DOHH2 (cell line): ENCODE results near the gene STEAP1B.

Experiments used
- H3F3A ChIP-seq: fragments of 200-600 bp; sonication (generic), shearing (Covaris generic); 2 replicates; pipeline ENCODE4 v1.6.0; 2016; ENCODE audit warnings: antibody characterized with exemption, mild to moderate bottlenecking; ENCODE audit not compliant: control insufficient read depth, insufficient read depth
- H3K27ac ChIP-seq: fragments of 200-600 bp; sonication (generic); 2 replicates; pipeline ENCODE4 v1.5.1; 2014; ENCODE audit warnings: low read depth, mild to moderate bottlenecking, low read length, moderate library complexity
- H3K27me3 ChIP-seq: fragments of 200-600 bp; sonication (generic); 2 replicates; pipeline ENCODE4 v1.6.1; 2014; ENCODE audit warnings: mild to moderate bottlenecking, low read length, mixed read lengths; ENCODE audit not compliant: control insufficient read depth
- H3K36me3 ChIP-seq: fragments of 200-600 bp; sonication (generic); 2 replicates; pipeline ENCODE4 v1.6.1; 2014; ENCODE audit warnings: mild to moderate bottlenecking, low read length, moderate library complexity, mixed read lengths; ENCODE audit not compliant: control insufficient read depth
- H3K4me1 ChIP-seq: fragments of 200-600 bp; sonication (generic); 2 replicates; pipeline ENCODE4 v1.6.1; 2014; ENCODE audit warnings: mild to moderate bottlenecking, low read length, mixed read lengths; ENCODE audit not compliant: control insufficient read depth
- H3K4me2 ChIP-seq: fragments of 200-600 bp; sonication (generic); 2 replicates; pipeline ENCODE4 v1.6.0; 2014; ENCODE audit warnings: mild to moderate bottlenecking, low read length, moderate library complexity
- H3K4me3 ChIP-seq: fragments of 200-600 bp; sonication (generic); 2 replicates; pipeline ENCODE4 v1.5.1; 2014; ENCODE audit warnings: mild to moderate bottlenecking, low read length, mixed read lengths
- H3K79me2 ChIP-seq: fragments of 200-600 bp; sonication (generic); 2 replicates; pipeline ENCODE4 v1.6.1; 2014; ENCODE audit warnings: mild to moderate bottlenecking, low read length, mixed read lengths; ENCODE audit not compliant: control insufficient read depth
- H3K9me2 ChIP-seq: fragments of 200-600 bp; sonication (generic); replicated peaks from 2 replicates; pipeline ENCODE4 v1.6.1; 2014; ENCODE audit warnings: mild to moderate bottlenecking, low read length, mixed read lengths; ENCODE audit not compliant: control insufficient read depth
- H3K9me3 ChIP-seq: fragments of 200-600 bp; sonication (generic); 2 replicates; pipeline ENCODE4 v1.6.1; 2014; ENCODE audit warnings: antibody characterized with exemption, low read length, mixed read lengths; ENCODE audit not compliant: control insufficient read depth, insufficient read depth
- H4K20me1 ChIP-seq: fragments of 200-600 bp; sonication (generic); 2 replicates; pipeline ENCODE4 v1.6.0; 2014; ENCODE audit warnings: low read depth, mild to moderate bottlenecking, antibody characterized with exemption, low read length, moderate library complexity; ENCODE audit not compliant: control insufficient read depth, insufficient read depth
- EZH2phosphoT487 ChIP-seq: fragments of 200-600 bp; sonication (generic); IDR thresholded peaks from 2 replicates; pipeline ENCODE4 v1.6.1; 2017; ENCODE audit warnings: borderline replicate concordance, mild to moderate bottlenecking, antibody characterized with exemption, low read length, moderate library complexity, mixed read lengths
- TF ChIP-seq, protein P1 (sequence below): fragments of 200-600 bp; sonication (generic); IDR thresholded peaks from one replicate; pipeline ENCODE4 v1.5.1; 2014; ENCODE audit warnings: antibody characterized with exemption, mild to moderate bottlenecking, low read depth, low read length; ENCODE audit not compliant: poor library complexity, severe bottlenecking

STEAP1B gene

DNA sequence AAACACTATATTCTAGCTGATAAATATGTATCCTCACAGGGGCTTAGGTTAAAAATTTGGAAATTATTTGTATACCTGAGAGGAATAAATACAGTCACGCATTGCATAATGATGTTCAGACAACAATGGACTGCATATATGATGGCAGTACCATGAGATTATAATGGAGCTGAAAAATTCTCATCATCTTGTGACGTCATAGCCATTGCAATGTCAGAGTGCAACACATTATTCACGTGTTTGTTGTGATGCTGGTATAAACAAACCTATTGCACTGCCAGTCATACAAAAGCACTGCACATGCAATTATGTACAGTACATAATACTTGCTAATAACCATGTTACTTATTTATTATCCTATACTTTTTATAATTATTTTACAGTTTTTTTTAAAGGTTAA, 31.4 kb downstream of the STEAP1B start:
- H3K27me3 ChIP-seq = no peaks in the 10 kb centered on the region
- TF ChIP-seq EZH2phosphoT487 = no peak
- TF ChIP-seq, protein P1, sequence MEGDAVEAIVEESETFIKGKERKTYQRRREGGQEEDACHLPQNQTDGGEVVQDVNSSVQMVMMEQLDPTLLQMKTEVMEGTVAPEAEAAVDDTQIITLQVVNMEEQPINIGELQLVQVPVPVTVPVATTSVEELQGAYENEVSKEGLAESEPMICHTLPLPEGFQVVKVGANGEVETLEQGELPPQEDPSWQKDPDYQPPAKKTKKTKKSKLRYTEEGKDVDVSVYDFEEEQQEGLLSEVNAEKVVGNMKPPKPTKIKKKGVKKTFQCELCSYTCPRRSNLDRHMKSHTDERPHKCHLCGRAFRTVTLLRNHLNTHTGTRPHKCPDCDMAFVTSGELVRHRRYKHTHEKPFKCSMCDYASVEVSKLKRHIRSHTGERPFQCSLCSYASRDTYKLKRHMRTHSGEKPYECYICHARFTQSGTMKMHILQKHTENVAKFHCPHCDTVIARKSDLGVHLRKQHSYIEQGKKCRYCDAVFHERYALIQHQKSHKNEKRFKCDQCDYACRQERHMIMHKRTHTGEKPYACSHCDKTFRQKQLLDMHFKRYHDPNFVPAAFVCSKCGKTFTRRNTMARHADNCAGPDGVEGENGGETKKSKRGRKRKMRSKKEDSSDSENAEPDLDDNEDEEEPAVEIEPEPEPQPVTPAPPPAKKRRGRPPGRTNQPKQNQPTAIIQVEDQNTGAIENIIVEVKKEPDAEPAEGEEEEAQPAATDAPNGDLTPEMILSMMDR = no peak
- H3K36me3 ChIP-seq = no peaks in the 10 kb centered on the region
- no peaks in the 10 kb centered on the region for H3K9me3 ChIP-seq
- no peaks in the 10 kb centered on the region for H4K20me1 ChIP-seq
- no peaks in the 10 kb centered on the region for H3K9me2 ChIP-seq
- H3F3A ChIP-seq = no peaks in the 10 kb centered on the region
- H3K4me3 ChIP-seq = no peak overlapping the region
- H3K4me2 ChIP-seq = no peak overlapping the region
- no peak overlapping the region for H3K27ac ChIP-seq
- no peaks in the 10 kb centered on the region for H3K79me2 ChIP-seq
- H3K4me1 ChIP-seq = peaks cover 12% of the 10 kb centered on the region

GRCh38 chr7:22464299-22464698, 35.7 kb downstream of the STEAP1B start:
- H3K79me2 ChIP-seq = no peaks in the 10 kb centered on the region
- no peaks in the 10 kb centered on the region for H4K20me1 ChIP-seq
- H3K9me2 ChIP-seq = no peaks in the 10 kb centered on the region
- H3K9me3 ChIP-seq = no peaks in the 10 kb centered on the region
- TF ChIP-seq EZH2phosphoT487 = no peak
- TF ChIP-seq, protein P1 = no peak
- H3K4me1 ChIP-seq = peaks cover 2% of the 10 kb centered on the region
- no peaks in the 10 kb centered on the region for H3K36me3 ChIP-seq
- no peak overlapping the region for H3K4me2 ChIP-seq
- no peak overlapping the region for H3K27ac ChIP-seq
- H3K27me3 ChIP-seq = no peaks in the 10 kb centered on the region
- H3K4me3 ChIP-seq = no peak overlapping the region
- H3F3A ChIP-seq = no peaks in the 10 kb centered on the region

DNA sequence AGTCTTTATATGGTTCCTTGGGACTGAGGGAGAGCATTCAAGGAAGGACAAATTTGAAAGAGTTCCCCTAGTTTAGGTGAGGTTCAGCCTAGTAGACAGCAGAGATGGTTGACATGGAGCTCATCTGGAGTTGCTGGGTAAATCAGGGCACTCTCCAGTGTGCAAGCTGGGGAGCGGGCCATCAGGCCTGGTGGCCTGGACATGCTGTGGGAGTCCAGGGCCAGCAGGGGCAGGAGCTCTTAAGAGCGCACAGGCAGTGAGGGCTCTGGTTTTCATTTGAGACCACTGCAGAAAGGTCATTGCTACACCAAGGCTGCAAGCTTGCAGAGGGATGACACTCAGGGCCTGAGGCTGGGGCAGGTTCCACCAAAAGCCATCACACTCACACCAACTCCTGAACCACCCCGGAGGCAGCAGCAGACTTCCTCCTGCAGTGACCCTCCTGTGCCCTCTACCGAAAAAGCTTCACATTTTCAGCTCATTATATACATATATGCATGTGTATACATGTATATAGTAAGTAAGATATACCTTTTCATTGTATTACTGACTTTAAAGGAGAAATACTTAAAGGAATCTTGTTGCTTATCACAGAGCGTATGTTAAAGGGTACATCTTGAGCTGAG, 39.5 kb downstream of the STEAP1B start:
- Histone ChIP-seq H3K36me3 (no peaks in the 10 kb centered on the region), H3K9me3 (no peaks in the 10 kb centered on the region), H3K27me3 (no peaks in the 10 kb centered on the region), H3F3A (no peaks in the 10 kb centered on the region), H3K9me2 (no peaks in the 10 kb centered on the region), H3K4me1 (no peaks in the 10 kb centered on the region), H3K4me2 (no peak overlapping the region), H3K79me2 (no peaks in the 10 kb centered on the region), H3K4me3 (no peak overlapping the region), H4K20me1 (no peaks in the 10 kb centered on the region), H3K27ac (no peak overlapping the region)
- TF ChIP-seq, protein P1 = no peak
- no peak for TF ChIP-seq EZH2phosphoT487

- H4K20me1 ChIP-seq = no peaks in the 10 kb centered on the region
- H3K4me3 ChIP-seq = no peak overlapping the region
- H3K4me2 ChIP-seq = no peak overlapping the region
- peaks cover 9% of the 10 kb centered on the region for H3F3A ChIP-seq
- H3K4me1 ChIP-seq = peaks cover 26% of the 10 kb centered on the region
- H3K36me3 ChIP-seq = no peaks in the 10 kb centered on the region
- H3K9me3 ChIP-seq = no peaks in the 10 kb centered on the region
- peaks cover 5% of the 10 kb centered on the region for H3K79me2 ChIP-seq
- TF ChIP-seq, protein P1 = no peak
- no peak for TF ChIP-seq EZH2phosphoT487
- H3K27ac ChIP-seq = no peak overlapping the region
- no peaks in the 10 kb centered on the region for H3K9me2 ChIP-seq
- no peaks in the 10 kb centered on the region for H3K27me3 ChIP-seq
These were observed 42.5 kb downstream of the STEAP1B start for GRCh38 chr7:22457471-22457870.
